GM21515 (cell line): ENCODE measurements around the gene ETV7.
"Not testable (repeated sequence)": the region's sequence is repeated elsewhere in the genome, so short reads cannot be mapped to it uniquely, and the experiment has no call there.

Experiments
- ATAC-seq: cut with Tn5 transposase; IDR thresholded peaks from one replicate; pipeline ENCODE4 v1.9.1; 2021; ENCODE audit not compliant: unreplicated experiment

ETV7 gene

GRCh38 chr6:36364669-36365479 lies 22.6 kb downstream of the ETV7 start:
- no peak for ATAC-seq

GRCh38 chr6:36364061-36364635 lies 23.3 kb downstream of the ETV7 start:
- ATAC-seq = not testable (repeated sequence)

GRCh38 chr6:36363371-36363752 lies 24.1 kb downstream of the ETV7 start:
- not testable (repeated sequence) for ATAC-seq

GRCh38 chr6:36362551-36363370 lies 24.7 kb downstream of the ETV7 start:
- ATAC-seq = no peak

GRCh38 chr6:36361071-36361470 lies 26.4 kb downstream of the ETV7 start:
- ATAC-seq = no peak

- ATAC-seq = no peak
Measured at GRCh38 chr6:36360241-36361054, 27.0 kb downstream of the ETV7 start.

- ATAC-seq = no peak
Measured at GRCh38 chr6:36358226-36358915, 29.1 kb downstream of the ETV7 start.

- no peak for ATAC-seq
Measured at GRCh38 chr6:36357872-36358225, 29.6 kb downstream of the ETV7 start.

GRCh38 chr6:36355819-36356218 lies 31.6 kb downstream of the ETV7 start:
- ATAC-seq = no peak

GRCh38 chr6:36353411-36353915 lies 34.0 kb downstream of the ETV7 start:
- ATAC-seq = no peak

- ATAC-seq = no peak
Measured at GRCh38 chr6:36352477-36353157, 34.9 kb downstream of the ETV7 start.

GRCh38 chr6:36350681-36351571 lies 36.5 kb downstream of the ETV7 start:
- no peak for ATAC-seq

- no peak for ATAC-seq
Measured at GRCh38 chr6:36350082-36350481, 37.4 kb downstream of the ETV7 start.

- no peak for ATAC-seq
Measured at GRCh38 chr6:36349240-36349639, 38.2 kb downstream of the ETV7 start.

- ATAC-seq = no peak
Measured at GRCh38 chr6:36347621-36348020, 39.8 kb downstream of the ETV7 start.

GRCh38 chr6:36346486-36347273 lies 40.8 kb downstream of the ETV7 start:
- ATAC-seq = no peak

- no peak for ATAC-seq
Measured at GRCh38 chr6:36345681-36346466, 41.6 kb downstream of the ETV7 start.
